DND-41 (cell line): ENCODE measurements around the gene AQP4.

ENCODE experiments used
- ATAC-seq: fragments of 200-7000 bp; cut with Tn5 transposase; 3 replicates; pipeline ENCODE4 v1.9.1; 2021; ENCODE audit warnings: low read depth; ENCODE audit not compliant: insufficient read depth
- DNase-seq: peaks from one replicate; pipeline ENCODE4 v3.0.0-alpha.2; 2020
- H2AFZ ChIP-seq: 2 replicates; pipeline ENCODE4 v1.6.0; 2012; ENCODE audit warnings: low read depth, low read length
- H3K27ac ChIP-seq: 2 replicates; pipeline ENCODE4 v1.5.1; 2012; ENCODE audit warnings: low read length, inconsistent platforms
- H3K27me3 ChIP-seq: fragments of 200-600 bp; sonication (generic); 2 replicates; pipeline ENCODE4 v1.6.0; 2012; ENCODE audit warnings: low read length, mild to moderate bottlenecking, inconsistent platforms; ENCODE audit not compliant: insufficient read depth, poor library complexity
- H3K36me3 ChIP-seq: 2 replicates; pipeline ENCODE4 v1.5.1; 2012; ENCODE audit warnings: low read length, inconsistent platforms; ENCODE audit not compliant: insufficient read depth
- H3K4me1 ChIP-seq: 2 replicates; pipeline ENCODE4 v1.5.1; 2012; ENCODE audit warnings: mild to moderate bottlenecking, low read length; ENCODE audit not compliant: insufficient read depth
- H3K4me2 ChIP-seq: 2 replicates; pipeline ENCODE4 v1.6.0; 2012; ENCODE audit warnings: mild to moderate bottlenecking, moderate library complexity, low read length, inconsistent platforms; ENCODE audit not compliant: insufficient read depth
- H3K4me3 ChIP-seq, 2 experiments: fragments of 200-600 bp in 1 of 2; shearing (Covaris generic) in 1 of 2; 2 replicates each; pipeline ENCODE4 v1.5.1; 2012 to 2016; ENCODE audit warnings: inconsistent platforms in 2 of 2, low read length in 2 of 2, mild to moderate bottlenecking in 2 of 2, low read depth in 1 of 2, moderate library complexity in 1 of 2
- H3K79me2 ChIP-seq: 2 replicates; pipeline ENCODE4 v1.6.0; 2012; ENCODE audit warnings: low read length, inconsistent platforms; ENCODE audit not compliant: insufficient read depth
- H3K9ac ChIP-seq: 2 replicates; pipeline ENCODE4 v1.6.0; 2012; ENCODE audit warnings: low read depth, mild to moderate bottlenecking, inconsistent platforms, low read length, moderate library complexity
- H3K9me3 ChIP-seq: 2 replicates; pipeline ENCODE4 v1.5.1; 2012; ENCODE audit warnings: low read length, moderate library complexity, mild to moderate bottlenecking, inconsistent platforms; ENCODE audit not compliant: insufficient read depth, severe bottlenecking
- H4K20me1 ChIP-seq: 2 replicates; pipeline ENCODE4 v1.6.0; 2012; ENCODE audit warnings: low read length; ENCODE audit not compliant: insufficient read depth
- EZH2 ChIP-seq: IDR thresholded peaks from 3 replicates; pipeline ENCODE4 v1.6.1; 2012; ENCODE audit warnings: borderline replicate concordance, low read depth, mild to moderate bottlenecking, moderate library complexity, low read length, inconsistent platforms; ENCODE audit not compliant: severe bottlenecking
- TF ChIP-seq, protein P1 (sequence below): IDR thresholded peaks from 2 replicates; pipeline ENCODE4 v1.5.1; 2012; ENCODE audit warnings: borderline replicate concordance, low read length, moderate library complexity, mild to moderate bottlenecking; ENCODE audit not compliant: poor library complexity, severe bottlenecking; ENCODE audit errors: extremely low read depth

Gene AQP4

DNA sequence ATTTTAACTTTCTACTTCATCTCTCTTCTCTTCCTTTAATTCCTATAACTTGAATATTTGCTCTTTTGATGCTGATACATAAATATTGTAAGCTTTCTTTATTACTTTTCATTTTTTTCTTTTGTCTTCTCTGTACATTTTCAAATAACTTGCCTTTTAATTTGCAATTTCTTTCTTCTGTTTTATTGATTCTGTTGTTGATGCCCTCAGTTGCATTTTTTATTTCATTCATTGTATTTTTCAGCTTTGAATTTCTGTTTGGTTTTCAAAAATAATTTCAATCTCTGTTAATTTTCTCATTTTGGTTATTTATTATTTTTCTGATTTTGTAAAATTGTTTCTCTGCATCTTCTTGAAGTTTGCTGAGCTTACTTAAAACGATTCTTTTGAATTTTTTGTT lies 47.0 kb downstream of the AQP4 start:
- Histone ChIP-seq H3K27me3 (no peaks in the 10 kb centered on the region), H3K9me3 (peaks cover 18% of the 10 kb centered on the region), H3K4me1 (no peaks in the 10 kb centered on the region), H2AFZ (no peak overlapping the region), H3K27ac (no peak overlapping the region), H3K36me3 (no peaks in the 10 kb centered on the region), H4K20me1 (no peaks in the 10 kb centered on the region), H3K9ac (no peak overlapping the region), H3K4me2 (no peak overlapping the region), H3K79me2 (no peaks in the 10 kb centered on the region), H3K4me3 (no peak overlapping the region)
- DNase-seq (no peak), ATAC-seq (no peak)
- TF ChIP-seq EZH2: no peak
- TF ChIP-seq, protein P1, sequence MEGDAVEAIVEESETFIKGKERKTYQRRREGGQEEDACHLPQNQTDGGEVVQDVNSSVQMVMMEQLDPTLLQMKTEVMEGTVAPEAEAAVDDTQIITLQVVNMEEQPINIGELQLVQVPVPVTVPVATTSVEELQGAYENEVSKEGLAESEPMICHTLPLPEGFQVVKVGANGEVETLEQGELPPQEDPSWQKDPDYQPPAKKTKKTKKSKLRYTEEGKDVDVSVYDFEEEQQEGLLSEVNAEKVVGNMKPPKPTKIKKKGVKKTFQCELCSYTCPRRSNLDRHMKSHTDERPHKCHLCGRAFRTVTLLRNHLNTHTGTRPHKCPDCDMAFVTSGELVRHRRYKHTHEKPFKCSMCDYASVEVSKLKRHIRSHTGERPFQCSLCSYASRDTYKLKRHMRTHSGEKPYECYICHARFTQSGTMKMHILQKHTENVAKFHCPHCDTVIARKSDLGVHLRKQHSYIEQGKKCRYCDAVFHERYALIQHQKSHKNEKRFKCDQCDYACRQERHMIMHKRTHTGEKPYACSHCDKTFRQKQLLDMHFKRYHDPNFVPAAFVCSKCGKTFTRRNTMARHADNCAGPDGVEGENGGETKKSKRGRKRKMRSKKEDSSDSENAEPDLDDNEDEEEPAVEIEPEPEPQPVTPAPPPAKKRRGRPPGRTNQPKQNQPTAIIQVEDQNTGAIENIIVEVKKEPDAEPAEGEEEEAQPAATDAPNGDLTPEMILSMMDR: no peak

DNA sequence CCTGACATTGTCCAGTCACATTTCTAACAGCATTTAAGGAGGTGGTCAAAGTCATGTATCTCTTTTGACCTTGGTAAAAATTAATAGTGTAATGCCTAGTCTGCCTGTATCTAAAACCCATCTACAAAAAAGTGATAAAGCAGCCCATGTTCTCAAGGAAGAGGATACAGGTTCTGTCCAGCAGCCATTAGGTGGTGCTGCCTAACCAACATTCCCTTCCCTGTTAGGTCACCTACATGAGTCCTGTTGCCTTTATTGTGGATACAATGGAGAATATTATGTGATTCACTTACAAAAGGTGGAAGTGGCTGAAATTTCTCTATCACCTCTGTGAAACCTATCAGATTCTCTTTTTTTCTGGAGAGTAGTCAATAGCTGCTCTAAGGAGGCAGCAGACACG lies 52.5 kb downstream of the AQP4 start:
- H4K20me1 ChIP-seq: no peaks in the 10 kb centered on the region
- TF ChIP-seq, protein P1: peak; percentile 77
- TF ChIP-seq EZH2: no peak
- no peaks in the 10 kb centered on the region for H3K79me2 ChIP-seq
- no peak overlapping the region for H3K9ac ChIP-seq
- no peak overlapping the region for H3K27ac ChIP-seq
- H3K4me3 ChIP-seq: no peak overlapping the region
- H3K9me3 ChIP-seq: peaks cover 7% of the 10 kb centered on the region
- ATAC-seq: peak; percentile 90
- H3K4me2 ChIP-seq: no peak overlapping the region
- H2AFZ ChIP-seq: peak overlapping the region; percentile 53; the same call in 1 of the 2 replicates
- no peaks in the 10 kb centered on the region for H3K27me3 ChIP-seq
- DNase-seq: peak; percentile 56
- no peaks in the 10 kb centered on the region for H3K36me3 ChIP-seq
- H3K4me1 ChIP-seq: 0 out of 2 replicates have a peak, but pooled peaks cover 4% of the 10 kb centered on the region

DNA sequence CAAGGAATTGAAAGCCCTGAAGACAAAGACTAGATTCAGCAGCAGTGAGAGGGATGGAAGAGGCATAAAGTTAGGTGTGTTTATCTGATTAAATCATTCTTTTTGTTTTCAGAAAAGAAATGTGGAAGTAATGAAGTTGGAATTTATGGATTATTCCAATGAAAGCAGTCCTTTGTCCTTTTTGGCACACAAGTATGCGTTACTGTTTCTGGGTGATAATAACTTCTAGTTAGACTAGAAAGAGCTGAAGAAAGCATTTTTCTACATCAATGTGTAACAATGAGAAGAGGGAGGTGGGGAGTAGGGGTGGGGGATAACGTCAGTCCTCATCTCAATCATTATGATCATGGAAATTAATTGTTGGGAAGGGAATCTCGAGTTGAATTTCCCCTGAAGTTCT lies 53.0 kb downstream of the AQP4 start:
- no peaks in the 10 kb centered on the region for H4K20me1 ChIP-seq
- H3K4me1 ChIP-seq: 0 out of 2 replicates have a peak, but pooled peaks cover 4% of the 10 kb centered on the region
- TF ChIP-seq, protein P1: no peak
- TF ChIP-seq EZH2: no peak
- ATAC-seq (no peak), DNase-seq (no peak)
- no peak overlapping the region for H3K27ac ChIP-seq
- H3K36me3 ChIP-seq: no peaks in the 10 kb centered on the region
- peak overlapping the region; percentile 43 for H2AFZ ChIP-seq
- H3K9me3 ChIP-seq: peaks cover 5% of the 10 kb centered on the region
- H3K9ac ChIP-seq: no peak overlapping the region
- H3K27me3 ChIP-seq: no peaks in the 10 kb centered on the region
- H3K4me2 ChIP-seq: no peak overlapping the region
- H3K79me2 ChIP-seq: no peaks in the 10 kb centered on the region
- no peak overlapping the region for H3K4me3 ChIP-seq

DNA sequence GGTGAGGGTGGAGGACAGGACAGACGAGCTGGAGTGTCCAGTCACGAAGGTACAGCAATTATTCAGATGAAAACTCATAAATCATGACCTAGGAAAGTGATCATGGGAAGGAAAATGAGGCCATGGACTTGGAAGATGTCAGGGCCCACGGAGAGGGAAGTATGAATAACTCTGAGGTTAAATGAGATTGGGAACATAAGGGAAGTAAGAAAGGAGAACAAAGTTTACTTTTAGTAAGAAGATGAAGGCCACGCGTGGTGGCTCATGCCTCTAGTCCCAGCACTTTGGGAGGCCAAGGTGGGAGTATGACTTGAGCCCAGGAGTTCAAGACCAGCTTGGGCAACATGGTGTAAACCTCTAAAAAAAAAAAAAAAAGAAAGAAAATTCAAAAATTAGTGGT lies 56.2 kb downstream of the AQP4 start:
- TF ChIP-seq, protein P1: no peak
- no peak for TF ChIP-seq EZH2
- Histone ChIP-seq H3K79me2 (no peaks in the 10 kb centered on the region), H3K36me3 (no peaks in the 10 kb centered on the region), H3K4me1 (peaks cover 8% of the 10 kb centered on the region; the same call in 1 of the 2 replicates), H3K9ac (no peak overlapping the region), H3K4me2 (no peak overlapping the region), H4K20me1 (no peaks in the 10 kb centered on the region), H3K27me3 (no peaks in the 10 kb centered on the region), H3K4me3 (no peak overlapping the region), H3K27ac (no peak overlapping the region), H3K9me3 (no peaks in the 10 kb centered on the region), H2AFZ (no peak overlapping the region)
- DNase-seq (no peak), ATAC-seq (no peak)
